ENCODE results near the gene CFAP58. TPM values are rescaled to one million over a fixed set of nuclear protein-coding genes. Genes with fewer than 3 reads are reported as not detected.

Gene CFAP58
- total and polyA plus RNA-seq, 2 donors (not counting 1 experiment from before 2014, with no cell fraction given) = not detected

GRCh38 chr10:104424719-104425118 lies 71.1 kb downstream of the CFAP58 start:
- Mint-ChIP-seq H3K4me3 (no peak overlapping the region), H3K4me1 (no peaks in the 10 kb centered on the region), H3K27ac (no peak overlapping the region), H3K27me3 (peaks cover 4% of the 10 kb centered on the region), H3K9me3 (ENCODE audit: insufficient read depth) (no peaks in the 10 kb centered on the region)
- Histone ChIP-seq H3K9me3 (ENCODE audit: control extremely low read depth in 1 of 3, control insufficient read depth in 2 of 3, insufficient read depth in 1 of 3, low read length in 2 of 3) (no peaks in the 10 kb centered on the region), H3K27me3 (replicated peaks in 1 of 4; ENCODE audit: control extremely low read depth in 1 of 4, control insufficient read depth in 3 of 4, insufficient read depth in 4 of 4, low read length in 3 of 4) (no peaks in the 10 kb centered on the region), H3K27ac (ENCODE audit: low read length in 2 of 2) (no peak overlapping the region), H3K9ac (ENCODE audit: low read length) (no peak overlapping the region), H4K20me1 (ENCODE audit: control insufficient read depth, insufficient read depth, low read length, poor library complexity, severe bottlenecking) (no peaks in the 10 kb centered on the region), H3K4me3 (ENCODE audit: control extremely low read depth in 1 of 5, extremely low read depth in 1 of 5, insufficient read depth in 1 of 5, low read depth in 2 of 5, low read length in 4 of 5) (no peak overlapping the region), H3K36me3 (replicated peaks in 1 of 2; ENCODE audit: control extremely low read depth in 1 of 2, control insufficient read depth in 1 of 2, extremely low read depth in 1 of 2, insufficient read depth in 2 of 2, low read length in 1 of 2) (no peaks in the 10 kb centered on the region), H3K79me2 (ENCODE audit: control insufficient read depth, insufficient read depth, low read length) (no peaks in the 10 kb centered on the region), H2AFZ (ENCODE audit: insufficient read depth, low read depth, low read length, poor library complexity, severe bottlenecking) (no peak overlapping the region), H3K4me2 (replicated peaks; ENCODE audit: low read depth, low read length, poor library complexity, severe bottlenecking) (no peak overlapping the region), H3K4me1 (ENCODE audit: control insufficient read depth in 2 of 2, insufficient read depth in 2 of 2, low read length in 2 of 2) (no peaks in the 10 kb centered on the region)
- intact Hi-C loops (cut with micrococcal nuclease) = no loop called here
- ATAC-seq (ENCODE audit: low read depth) (no peak), DNase-seq (no peak)
- ChIA-PET CTCF (no interaction called here), POLR2A (no interaction called here)
- 70% methylated on average over 1 of the region's 1 CpG for WGBS (ENCODE audit: insufficient coverage)
- TF ChIP-seq CTCF (IDR thresholded peaks at IDR 0.05) = no peak
- TF ChIP-seq EZH2 (IDR thresholded peaks at IDR 0.05; ENCODE audit: borderline replicate concordance, insufficient read depth, low read depth, low read length, poor library complexity, severe bottlenecking) = no peak

- TF ChIP-seq EZH2 (IDR thresholded peaks at IDR 0.05; ENCODE audit: borderline replicate concordance, insufficient read depth, low read depth, low read length, poor library complexity, severe bottlenecking) = no peak
- no peak for TF ChIP-seq CTCF (IDR thresholded peaks at IDR 0.05)
- H3K4me2 ChIP-seq (replicated peaks; ENCODE audit: low read depth, low read length, poor library complexity, severe bottlenecking) = no peak overlapping the region
- intact Hi-C loops (cut with micrococcal nuclease) = no loop called here
- no peaks in the 10 kb centered on the region for H3K36me3 ChIP-seq (replicated peaks in 1 of 2; ENCODE audit: control extremely low read depth in 1 of 2, control insufficient read depth in 1 of 2, extremely low read depth in 1 of 2, insufficient read depth in 2 of 2, low read length in 1 of 2)
- no peaks in the 10 kb centered on the region for H3K4me1 ChIP-seq (ENCODE audit: control insufficient read depth in 2 of 2, insufficient read depth in 2 of 2, low read length in 2 of 2)
- CTCF ChIA-PET = no interaction called here
- Mint-ChIP-seq H3K4me3 (no peak overlapping the region), H3K27me3 (peaks cover 8% of the 10 kb centered on the region), H3K27ac (no peak overlapping the region), H3K9me3 (ENCODE audit: insufficient read depth) (no peaks in the 10 kb centered on the region), H3K4me1 (no peaks in the 10 kb centered on the region)
- H2AFZ ChIP-seq (ENCODE audit: insufficient read depth, low read depth, low read length, poor library complexity, severe bottlenecking) = no peak overlapping the region
- H3K27ac ChIP-seq (ENCODE audit: low read length in 2 of 2) = no peak overlapping the region
- H3K9ac ChIP-seq (ENCODE audit: low read length) = no peak overlapping the region
- ATAC-seq (ENCODE audit: low read depth) (no peak), DNase-seq (no peak)
- no peaks in the 10 kb centered on the region for H3K27me3 ChIP-seq (replicated peaks in 1 of 4; ENCODE audit: control extremely low read depth in 1 of 4, control insufficient read depth in 3 of 4, insufficient read depth in 4 of 4, low read length in 3 of 4)
- POLR2A ChIA-PET = no interaction called here
- no peaks in the 10 kb centered on the region for H3K79me2 ChIP-seq (ENCODE audit: control insufficient read depth, insufficient read depth, low read length)
- no peak overlapping the region for H3K4me3 ChIP-seq (ENCODE audit: control extremely low read depth in 1 of 5, extremely low read depth in 1 of 5, insufficient read depth in 1 of 5, low read depth in 2 of 5, low read length in 4 of 5)
- WGBS (ENCODE audit: insufficient coverage) = 84% methylated on average over 3 of the region's 5 CpGs
- no peaks in the 10 kb centered on the region for H3K9me3 ChIP-seq (ENCODE audit: control extremely low read depth in 1 of 3, control insufficient read depth in 2 of 3, insufficient read depth in 1 of 3, low read length in 2 of 3)
- H4K20me1 ChIP-seq (ENCODE audit: control insufficient read depth, insufficient read depth, low read length, poor library complexity, severe bottlenecking) = no peaks in the 10 kb centered on the region
Measured at GRCh38 chr10:104427989-104428388, 74.4 kb downstream of the CFAP58 start.

All from B cell (primary cell).